Omental fat pad (tissue), 4 donors: ENCODE results near the gene DHX35. TPM values are rescaled to one million over a fixed set of nuclear protein-coding genes. Genes with fewer than 3 reads are reported as not detected.
"Not testable (repeated sequence)": the region's sequence is repeated elsewhere in the genome, so short reads cannot be mapped to it uniquely, and the experiment has no call there.

Experiments
- ATAC-seq: fragments of 150-250 bp; one replicate; pipeline ENCODE4 v1.9.1; 2016; ENCODE audit warnings: mild to moderate bottlenecking, moderate library complexity; ENCODE audit not compliant: low FRiP score
- DNase-seq: peaks from one replicate; pipeline ENCODE4 v3.0.0-alpha.2; 2019; ENCODE audit warnings: low spot score
- CTCF ChIP-seq, 3 donors: fragments of 450-650 bp; IDR thresholded peaks; one replicate each; pipeline ENCODE4 v1.5.1; 2016 to 2017; ENCODE audit warnings: antibody characterized with exemption in 3 of 3, mild to moderate bottlenecking in 3 of 3, moderate library complexity in 2 of 3
- total RNA-seq, 4 donors: library from RNA; depleted of rRNA; stranded (reverse); fragments of >200 nt; gene quantifications; one replicate each; pipeline ENCODE4 v1.1.0, GENCODE V29; 2016

DHX35 gene
- total RNA-seq, 4 donors from 2014 or later, result 13.3 to 18.1 (median 15.5) TPM

- no peak for TF ChIP-seq CTCF (IDR thresholded peaks at IDR 0.05)
- DNase-seq (no peak), ATAC-seq (no peak)
These were observed 10.5 kb upstream of the DHX35 start for GRCh38 chr20:38951611-38952010.

GRCh38 chr20:38952153-38952552 is 10.0 kb upstream of the DHX35 start:
- no peak for ATAC-seq
- no peak for DNase-seq
- TF ChIP-seq CTCF (IDR thresholded peaks at IDR 0.05), result no peak

GRCh38 chr20:38953630-38954340 is 8.4 kb upstream of the DHX35 start:
- DNase-seq (no peak), ATAC-seq (no peak)
- TF ChIP-seq CTCF (IDR thresholded peaks at IDR 0.05), result no peak

GRCh38 chr20:38957235-38957876 is 4.8 kb upstream of the DHX35 start:
- TF ChIP-seq CTCF (IDR thresholded peaks at IDR 0.05), result no peak
- DNase-seq (no peak), ATAC-seq (no peak)

- TF ChIP-seq CTCF (IDR thresholded peaks at IDR 0.05), result no peak
- ATAC-seq, result no peak
- no peak for DNase-seq
These were observed 4.1 kb upstream of the DHX35 start for GRCh38 chr20:38957915-38958485.

GRCh38 chr20:38960187-38960687 is 1.9 kb upstream of the DHX35 start:
- ATAC-seq, DNase-seq: not testable (repeated sequence)

- ATAC-seq, result no peak
- no peak for DNase-seq
- TF ChIP-seq CTCF (IDR thresholded peaks at IDR 0.05), result no peak
These were observed 557 bp upstream of the DHX35 start for GRCh38 chr20:38961530-38962043.
